ENCODE measurements around the gene DISC1.

DISC1 gene

DNA sequence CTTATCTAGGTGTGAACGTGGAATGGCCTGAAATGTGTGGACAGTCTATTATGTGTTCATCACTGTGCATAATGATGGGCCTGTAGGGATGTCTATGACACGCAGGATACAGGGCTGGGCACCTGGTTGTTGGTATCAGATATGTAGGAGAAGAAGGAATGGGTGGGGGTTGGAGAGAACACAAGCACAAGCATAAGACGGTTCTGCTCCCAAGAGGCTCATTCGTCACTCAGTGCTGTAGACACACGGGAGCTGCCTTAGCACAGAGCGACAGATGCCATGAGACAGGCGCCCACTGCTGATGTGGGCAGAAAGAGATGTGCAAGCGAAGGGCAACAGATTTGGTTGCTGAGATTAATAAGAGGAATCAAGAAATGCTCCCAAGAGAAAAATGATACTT lies 256.2 kb downstream of the DISC1 start:
- no peak for DNase-seq (ENCODE audit: low read depth)
- no peak overlapping the region for H3K4me3 ChIP-seq (ENCODE audit: low read depth, low read length)
- TF ChIP-seq, protein P1, sequence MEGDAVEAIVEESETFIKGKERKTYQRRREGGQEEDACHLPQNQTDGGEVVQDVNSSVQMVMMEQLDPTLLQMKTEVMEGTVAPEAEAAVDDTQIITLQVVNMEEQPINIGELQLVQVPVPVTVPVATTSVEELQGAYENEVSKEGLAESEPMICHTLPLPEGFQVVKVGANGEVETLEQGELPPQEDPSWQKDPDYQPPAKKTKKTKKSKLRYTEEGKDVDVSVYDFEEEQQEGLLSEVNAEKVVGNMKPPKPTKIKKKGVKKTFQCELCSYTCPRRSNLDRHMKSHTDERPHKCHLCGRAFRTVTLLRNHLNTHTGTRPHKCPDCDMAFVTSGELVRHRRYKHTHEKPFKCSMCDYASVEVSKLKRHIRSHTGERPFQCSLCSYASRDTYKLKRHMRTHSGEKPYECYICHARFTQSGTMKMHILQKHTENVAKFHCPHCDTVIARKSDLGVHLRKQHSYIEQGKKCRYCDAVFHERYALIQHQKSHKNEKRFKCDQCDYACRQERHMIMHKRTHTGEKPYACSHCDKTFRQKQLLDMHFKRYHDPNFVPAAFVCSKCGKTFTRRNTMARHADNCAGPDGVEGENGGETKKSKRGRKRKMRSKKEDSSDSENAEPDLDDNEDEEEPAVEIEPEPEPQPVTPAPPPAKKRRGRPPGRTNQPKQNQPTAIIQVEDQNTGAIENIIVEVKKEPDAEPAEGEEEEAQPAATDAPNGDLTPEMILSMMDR (IDR thresholded peaks at IDR 0.05; ENCODE audit: low read depth, low read length), result no peak
- TF ChIP-seq POLR2A (IDR thresholded peaks at IDR 0.05; ENCODE audit: extremely low read depth, insufficient read length) (no peak), MAX (IDR thresholded peaks at IDR 0.05; ENCODE audit: low read depth, low read length) (no peak), MYC (IDR thresholded peaks at IDR 0.05; ENCODE audit: low read depth, low read length) (no peak)

DNA sequence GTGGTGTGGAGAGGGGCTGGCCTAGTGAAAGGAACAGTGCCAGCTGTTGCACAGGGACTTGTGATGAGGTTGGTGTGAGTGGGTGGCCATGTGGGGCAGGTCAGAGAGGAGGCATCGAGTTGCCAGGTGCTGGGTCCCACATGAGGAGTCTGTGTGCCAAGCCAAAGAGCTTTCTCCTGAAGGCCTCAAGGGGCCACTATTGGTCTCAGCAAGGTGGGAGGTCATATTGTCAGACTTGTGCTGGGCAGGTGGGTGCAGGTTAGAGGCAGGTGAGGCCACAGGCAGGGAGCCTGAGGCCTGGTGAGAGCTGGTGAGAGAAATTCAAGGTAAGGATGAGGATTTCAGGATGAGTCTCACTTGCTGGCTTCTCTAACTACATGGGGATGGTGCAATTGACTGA lies 256.8 kb downstream of the DISC1 start:
- TF ChIP-seq MAX (IDR thresholded peaks at IDR 0.05; ENCODE audit: low read depth, low read length), result no peak
- no peak for TF ChIP-seq POLR2A (IDR thresholded peaks at IDR 0.05; ENCODE audit: extremely low read depth, insufficient read length)
- no peak for TF ChIP-seq MYC (IDR thresholded peaks at IDR 0.05; ENCODE audit: low read depth, low read length)
- TF ChIP-seq, protein P1 (IDR thresholded peaks at IDR 0.05; ENCODE audit: low read depth, low read length), result no peak
- no peak overlapping the region for H3K4me3 ChIP-seq (ENCODE audit: low read depth, low read length)
- no peak for DNase-seq (ENCODE audit: low read depth)

DNA sequence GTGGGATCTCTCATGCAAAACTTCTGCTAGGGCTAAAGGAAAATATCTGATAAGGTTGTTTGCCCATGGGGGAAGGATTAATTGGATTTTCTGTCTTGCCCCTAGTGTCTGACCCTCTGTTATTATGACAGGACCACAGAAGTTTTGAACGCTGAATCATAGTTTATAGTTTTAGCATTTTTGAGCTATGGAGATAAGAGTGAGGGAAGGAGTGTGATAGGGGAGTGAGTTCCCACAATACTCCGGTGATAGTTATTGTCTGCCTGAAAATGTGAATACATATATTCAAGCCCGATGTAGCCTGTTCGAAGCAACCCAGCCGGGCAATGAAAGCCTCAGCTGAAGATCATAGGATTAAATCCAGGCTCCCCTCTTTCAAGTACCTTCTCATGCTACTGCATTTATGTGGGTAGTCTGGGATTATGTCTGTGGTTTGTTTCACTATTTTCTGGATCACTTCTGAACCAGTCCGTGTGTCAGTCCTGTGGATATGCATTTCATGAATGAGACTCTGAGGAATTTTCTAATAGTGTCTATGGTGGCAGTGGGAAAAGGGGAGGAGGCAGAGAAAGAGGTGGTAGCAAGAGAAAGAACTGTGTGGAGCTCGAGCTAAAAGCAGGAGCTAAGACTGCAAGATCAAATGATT lies 258.7 kb downstream of the DISC1 start:
- DNase-seq (ENCODE audit: low read depth), result no peak
- TF ChIP-seq, protein P1 (IDR thresholded peaks at IDR 0.05; ENCODE audit: low read depth, low read length), result no peak
- TF ChIP-seq POLR2A (IDR thresholded peaks at IDR 0.05; ENCODE audit: extremely low read depth, insufficient read length) (no peak), MYC (IDR thresholded peaks at IDR 0.05; ENCODE audit: low read depth, low read length) (no peak)
- H3K4me3 ChIP-seq (ENCODE audit: low read depth, low read length), result no peak overlapping the region

- no peak for DNase-seq (ENCODE audit: low read depth)
These were observed 260.6 kb downstream of the DISC1 start for GRCh38 chr1:231887166-231887565.

GRCh38 chr1:231887866-231888265 lies 261.3 kb downstream of the DISC1 start:
- no peak overlapping the region for H3K4me3 ChIP-seq (ENCODE audit: low read depth, low read length)
- DNase-seq (ENCODE audit: low read depth), result no peak
- TF ChIP-seq MAX (IDR thresholded peaks at IDR 0.05; ENCODE audit: low read depth, low read length) (no peak), POLR2A (IDR thresholded peaks at IDR 0.05; ENCODE audit: extremely low read depth, insufficient read length) (no peak), MYC (IDR thresholded peaks at IDR 0.05; ENCODE audit: low read depth, low read length) (no peak)
- TF ChIP-seq, protein P1 (IDR thresholded peaks at IDR 0.05; ENCODE audit: low read depth, low read length), result no peak

More at GRCh38 chr1:231887166-231887565, 260.6 kb downstream of the DISC1 start:
- TF ChIP-seq MAX (IDR thresholded peaks at IDR 0.05; ENCODE audit: low read depth, low read length), result no peak
- TF ChIP-seq MYC (IDR thresholded peaks at IDR 0.05; ENCODE audit: low read depth, low read length), result no peak
- no peak for TF ChIP-seq POLR2A (IDR thresholded peaks at IDR 0.05; ENCODE audit: extremely low read depth, insufficient read length)
- TF ChIP-seq, protein P1 (IDR thresholded peaks at IDR 0.05; ENCODE audit: low read depth, low read length), result no peak
- no peak overlapping the region for H3K4me3 ChIP-seq (ENCODE audit: low read depth, low read length)

Data from NB4 (cell line).